HepG2 (cell line): ENCODE results near the gene CYP2W1. TPM values are rescaled to one million over a fixed set of nuclear protein-coding genes. Genes with fewer than 3 reads are reported as not detected.

Experiments
- DNMT3B ChIP-seq: conservative IDR thresholded peaks from 2 replicates; pipeline ENCODE4 v1.6.1; 2016; ENCODE audit warnings: missing biosample characterization, control low read depth
- DPF2 ChIP-seq: sonication (generic); formaldehyde crosslinking; IDR thresholded peaks from 2 replicates; pipeline ENCODE4 v1.4.0; 2020; ENCODE audit warnings: mild to moderate bottlenecking, low read depth, missing genetic modification reagents, borderline replicate concordance
- GATA4 ChIP-seq: sonication (generic); IDR thresholded peaks from 2 replicates; pipeline ENCODE4 v1.6.1; 2016; ENCODE audit warnings: antibody characterized with exemption, low read depth, borderline replicate concordance
- PHB2 ChIP-seq: fragments of 450-650 bp; IDR thresholded peaks from 2 replicates; pipeline ENCODE4 v1.6.1; 2018; ENCODE audit not compliant: partially characterized antibody
- POLR2AphosphoS5 ChIP-seq: IDR thresholded peaks from 2 replicates; pipeline ENCODE4 v1.6.1; 2012; ENCODE audit warnings: low read depth, low read length
- PRDM10 ChIP-seq: sonication (generic); formaldehyde crosslinking; IDR thresholded peaks from 2 replicates; pipeline ENCODE4 v1.4.0; 2020; ENCODE audit warnings: low read depth, missing genetic modification reagents
- SETDB1 ChIP-seq: sonication (generic); formaldehyde crosslinking; IDR thresholded peaks from 2 replicates; pipeline ENCODE4 v1.5.1; 2020; ENCODE audit warnings: missing genetic modification reagents, mild to moderate bottlenecking, borderline replicate concordance
- TFDP2 ChIP-seq: sonication (generic); formaldehyde crosslinking; IDR thresholded peaks from 2 replicates; pipeline ENCODE4 v1.4.0; 2020; ENCODE audit warnings: missing genetic modification reagents
- ZBTB14 ChIP-seq: sonication (generic); formaldehyde crosslinking; IDR thresholded peaks from 2 replicates; pipeline ENCODE4 v1.4.0; 2020; ENCODE audit warnings: missing genetic modification reagents
- ZBTB33 ChIP-seq: sonication (generic); formaldehyde crosslinking; IDR thresholded peaks from 2 replicates; pipeline ENCODE4 v1.4.0; 2020; ENCODE audit warnings: missing genetic modification reagents
- ZFP91 ChIP-seq: sonication (generic); formaldehyde crosslinking; IDR thresholded peaks from 2 replicates; pipeline ENCODE4 v1.9.0; 2022; ENCODE audit warnings: missing genetic modification reagents, mild to moderate bottlenecking, borderline replicate concordance
- ZNF414 ChIP-seq: sonication (generic); formaldehyde crosslinking; IDR thresholded peaks from 2 replicates; pipeline ENCODE4 v1.5.0; 2020; ENCODE audit warnings: missing genetic modification reagents
- ZNF446 ChIP-seq: sonication (generic); formaldehyde crosslinking; IDR thresholded peaks from 2 replicates; pipeline ENCODE4 v1.5.0; 2020; ENCODE audit warnings: mild to moderate bottlenecking, missing genetic modification reagents
- ZNF562 ChIP-seq: sonication (generic); formaldehyde crosslinking; IDR thresholded peaks from 2 replicates; pipeline ENCODE4 v1.8.0; 2022; ENCODE audit warnings: missing genetic modification reagents, borderline replicate concordance
- ZNF7 ChIP-seq: IDR thresholded peaks from 2 replicates; pipeline ENCODE4 v1.6.1; 2016; ENCODE audit warnings: missing biosample characterization, missing genetic modification reagents
- ZNF713 ChIP-seq: sonication (generic); formaldehyde crosslinking; IDR thresholded peaks from 2 replicates; pipeline ENCODE4 v1.4.0; 2020; ENCODE audit warnings: mild to moderate bottlenecking, missing genetic modification reagents
- ZNF816 ChIP-seq: sonication (generic); formaldehyde crosslinking; IDR thresholded peaks from 2 replicates; pipeline ENCODE4 v1.8.0; 2022; ENCODE audit warnings: missing genetic modification reagents, mild to moderate bottlenecking, borderline replicate concordance
- polyA plus RNA-seq, 8 experiments: library from polyadenylated mRNA; depleted of rRNA in 3 of 8; stranded (reverse) in 7 of 8; unstranded in 1 of 8; fragments of >200 nt; fragmentation: Illumina TruSeq in 4 of 8; extraction: Trizol in 4 of 8; gene quantifications; 2 replicates each; pipeline versions ENCODE4 v1.2.1 to v1.2.3, GENCODE V29; 2011 to 2016; ENCODE audit warnings: low read depth in 4 of 8, missing spikeins in 1 of 8, mixed read lengths in 1 of 8; ENCODE audit not compliant: insufficient read depth in 1 of 8
- total RNA-seq, 5 experiments: library from RNA; depleted of rRNA; stranded (reverse); fragments of >200 nt; fragmentation: Illumina TruSeq; extraction: Trizol; gene quantifications; 2 replicates each; pipeline ENCODE4 v1.2.3, GENCODE V29; 2016; ENCODE audit warnings: low read depth in 1 of 5

The CYP2W1 gene
- total and polyA plus RNA-seq, 2 of the 13 experiments (the other 11 are each of a cell fraction or from before 2014, with no cell fraction given) = 19.5 to 31.7 TPM

GRCh38 chr7:1028775-1029636 is 46.0 kb downstream of the CYP2W1 start (continued):
- TF ChIP-seq SETDB1 (CRISPR knock-in tag) (no peak), ZBTB14 (no peak), ZNF446 (CRISPR knock-in tag) (no peak), TFDP2 (peak; percentile 32; the same call in 1 of the 2 replicates), ZNF414 (CRISPR knock-in tag) (0 out of 2 replicates have a peak, but pooled peaks have one; percentile 15), PRDM10 (no peak), ZNF562 (CRISPR knock-in tag) (no peak), DPF2 (0 out of 2 replicates have a peak, but pooled peaks have one; percentile 52), ZNF816 (CRISPR knock-in tag) (no peak), ZNF713 (CRISPR knock-in tag) (no peak), POLR2AphosphoS5 (peak; percentile 68), PHB2 (no peak), GATA4 (no peak), ZFP91 (peak; percentile 3; the same call in 1 of the 2 replicates), ZBTB33 (CRISPR knock-in tag) (peak; percentile 76), DNMT3B (CRISPR knock-in tag) (no peak), ZNF7 (CRISPR knock-in tag) (no peak)
